Muscle of arm (tissue), 12 donors: ENCODE data around the gene SLC35B2. TPM values are rescaled to one million over a fixed set of nuclear protein-coding genes. Genes with fewer than 3 reads are reported as not detected.
A peak's percentile ranks its signal among the peaks of the same experiment; 100 is the strongest.

Source experiments
- DNase-seq: peaks from one replicate; pipeline ENCODE4 v3.0.0-alpha.2; 2013
- polyA plus RNA-seq, 12 donors: library from polyadenylated mRNA; unstranded; fragments of 120-200 nt; gene quantifications; one replicate each; pipeline ENCODE4 v1.2.1, GENCODE V29; 2013; ENCODE audit not compliant: insufficient read length in 12 of 12

SLC35B2 gene
- polyA plus RNA-seq, 12 donors = 26.4 to 41.9 (median 30.6) TPM; not detected in 1

DNA sequence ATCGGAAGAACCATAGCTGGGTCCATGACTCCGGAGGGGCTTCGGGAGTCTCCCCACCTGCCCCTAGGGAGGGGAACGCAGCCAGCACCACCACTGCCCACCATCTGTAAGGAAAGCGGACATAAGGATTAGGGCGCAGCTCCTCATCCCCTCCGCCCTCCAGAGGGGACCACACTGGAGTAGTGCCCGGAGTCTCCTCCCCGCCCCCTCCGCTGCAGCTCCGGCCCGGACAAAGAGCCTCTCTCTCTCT, 628 bp downstream of the SLC35B2 start:
- DNase-seq = no peak

DNA sequence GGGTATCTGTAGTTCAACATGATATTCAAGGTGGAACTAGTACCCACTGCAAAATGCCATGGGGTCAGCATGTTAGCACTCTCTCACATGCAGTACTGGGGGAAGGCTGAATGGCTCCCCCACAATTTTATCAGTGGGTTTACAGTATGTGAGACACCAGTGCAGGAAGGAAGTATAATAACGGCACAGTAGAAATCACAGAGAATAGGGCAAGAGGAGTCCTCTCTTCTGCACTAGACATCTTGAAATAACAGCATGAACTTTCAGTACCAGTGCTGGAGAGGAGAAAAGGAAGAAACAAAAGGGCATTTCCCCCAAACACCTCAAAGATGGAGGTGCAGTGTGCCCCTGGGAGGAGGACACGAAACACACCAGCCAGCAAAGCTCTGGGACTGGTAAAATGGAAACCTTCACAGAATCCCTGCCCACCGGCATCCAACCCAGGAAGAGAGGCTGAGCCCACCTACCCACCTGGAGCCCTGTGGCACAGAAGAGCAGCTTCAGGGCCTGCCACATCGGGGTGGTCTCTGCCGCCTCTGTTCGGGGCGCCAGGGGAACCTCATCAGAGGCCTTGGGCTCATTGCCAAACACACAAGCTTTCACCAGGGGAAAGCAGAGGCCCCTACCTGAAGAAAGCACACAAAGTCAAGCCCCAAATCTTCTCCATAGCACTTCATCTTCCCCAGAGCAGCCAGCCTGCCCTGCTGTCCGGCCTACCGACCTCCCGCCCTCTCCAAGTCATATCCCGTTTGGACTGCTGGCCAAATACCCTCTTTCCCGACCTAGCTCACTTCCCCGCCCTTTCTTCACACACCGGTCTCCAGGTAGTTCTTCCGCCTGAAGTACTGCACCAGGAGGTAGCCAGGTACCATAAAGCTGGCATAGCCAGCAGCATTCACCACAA, 1.2 kb downstream of the SLC35B2 start:
- no peak for DNase-seq

DNA sequence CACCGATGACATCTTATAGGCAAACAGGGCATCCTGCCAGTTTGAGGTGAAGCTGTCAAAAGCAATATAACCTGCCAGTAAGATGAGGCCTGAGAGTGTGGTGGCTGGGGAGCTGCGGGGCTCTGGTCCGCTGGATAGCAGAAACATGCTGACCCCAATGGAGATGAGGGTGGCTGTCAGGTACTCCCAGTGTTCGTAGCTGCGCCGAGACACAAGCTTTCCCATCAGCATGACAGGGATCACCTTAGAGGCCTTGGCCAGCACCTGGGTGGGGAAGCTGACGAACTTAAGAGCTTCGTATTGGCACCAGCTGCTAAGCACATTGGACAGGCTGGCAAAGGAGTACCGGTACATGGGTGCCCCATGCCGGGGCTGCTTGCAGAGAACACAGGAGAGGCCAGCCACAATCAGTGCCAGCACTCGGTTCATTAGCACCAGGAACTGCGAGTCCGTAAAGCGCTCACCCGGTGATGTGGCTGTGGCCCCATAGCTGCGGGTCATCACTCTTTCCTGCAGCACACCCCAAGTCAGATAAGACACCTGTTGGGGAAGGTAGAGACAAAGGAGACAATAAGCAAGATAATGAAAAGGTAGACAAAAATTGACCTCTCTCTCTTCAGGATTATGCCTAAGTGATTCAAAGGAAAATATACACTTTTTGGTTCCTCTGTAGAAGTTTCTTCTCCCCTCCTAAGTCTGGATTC, 2.1 kb downstream of the SLC35B2 start:
- no peak for DNase-seq

DNA sequence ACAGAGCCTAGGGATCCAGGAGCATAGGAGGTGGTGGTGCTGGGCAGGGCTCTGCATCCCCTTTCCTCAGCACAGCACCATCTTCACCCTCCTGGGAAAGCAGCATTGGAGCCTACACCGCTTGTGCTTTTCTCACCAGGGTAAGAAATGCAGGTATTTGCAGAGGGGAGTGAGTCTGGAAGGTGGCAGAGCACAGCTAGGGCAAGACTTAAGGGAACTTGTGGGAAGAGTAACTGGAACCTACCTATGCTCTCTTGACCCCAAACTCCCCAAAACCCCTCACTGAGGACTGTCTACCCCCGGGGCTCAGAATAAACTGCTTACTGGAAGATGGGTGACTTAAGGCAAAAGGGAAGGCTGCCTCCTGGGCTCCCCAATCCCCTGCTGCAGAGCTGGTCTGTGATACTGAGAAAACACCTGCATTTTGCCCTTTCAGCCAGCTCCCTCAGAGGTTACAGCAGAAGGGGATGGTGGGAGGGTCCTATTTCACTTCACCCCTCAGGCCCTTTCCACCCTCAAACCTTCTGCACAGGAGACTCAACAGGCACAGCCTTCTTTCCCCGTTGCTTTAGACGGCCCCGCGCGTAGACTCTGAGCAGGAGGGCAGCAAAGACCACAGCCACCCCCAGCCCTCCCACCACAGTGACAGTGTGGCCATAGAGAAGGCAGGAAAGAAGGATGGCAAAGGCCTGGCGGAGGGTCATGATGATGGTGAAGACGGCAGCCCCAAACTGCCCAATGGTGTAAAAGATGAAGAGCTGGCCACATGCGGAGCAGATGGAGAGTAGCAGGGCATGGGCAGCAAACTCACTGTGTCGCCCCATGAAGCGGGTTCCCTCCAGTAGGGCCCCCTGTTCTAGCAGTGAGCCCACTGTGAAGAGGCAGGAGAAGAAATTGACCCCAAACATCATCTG, 2.9 kb downstream of the SLC35B2 start:
- DNase-seq = no peak

DNA sequence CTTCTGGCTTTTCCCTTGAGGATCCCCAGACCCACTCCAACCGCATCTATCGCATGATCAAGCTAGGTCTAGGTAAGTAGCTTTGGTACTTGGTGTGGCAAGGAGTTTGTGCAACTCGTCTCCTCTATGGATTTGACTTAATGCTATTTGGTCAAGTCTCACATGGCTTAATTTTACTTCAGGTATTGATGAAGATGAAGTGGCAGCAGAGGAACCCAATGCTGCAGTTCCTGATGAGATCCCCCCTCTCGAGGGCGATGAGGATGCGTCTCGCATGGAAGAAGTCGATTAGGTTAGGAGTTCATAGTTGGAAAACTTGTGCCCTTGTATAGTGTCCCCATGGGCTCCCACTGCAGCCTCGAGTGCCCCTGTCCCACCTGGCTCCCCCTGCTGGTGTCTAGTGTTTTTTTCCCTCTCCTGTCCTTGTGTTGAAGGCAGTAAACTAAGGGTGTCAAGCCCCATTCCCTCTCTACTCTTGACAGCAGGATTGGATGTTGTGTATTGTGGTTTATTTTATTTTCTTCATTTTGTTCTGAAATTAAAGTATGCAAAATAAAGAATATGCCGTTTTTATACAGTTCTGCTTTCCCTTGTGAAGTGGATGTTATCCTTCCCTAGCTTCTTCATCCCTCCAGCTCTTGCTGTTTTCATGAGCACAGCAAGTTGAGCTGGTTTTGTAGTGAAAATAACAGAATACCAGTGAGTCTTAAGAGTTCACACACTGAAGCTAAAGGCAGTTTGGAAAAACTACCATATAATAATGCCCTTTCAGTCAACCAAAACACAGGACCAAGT, 3.8 kb downstream of the SLC35B2 start:
- DNase-seq = no peak

DNA sequence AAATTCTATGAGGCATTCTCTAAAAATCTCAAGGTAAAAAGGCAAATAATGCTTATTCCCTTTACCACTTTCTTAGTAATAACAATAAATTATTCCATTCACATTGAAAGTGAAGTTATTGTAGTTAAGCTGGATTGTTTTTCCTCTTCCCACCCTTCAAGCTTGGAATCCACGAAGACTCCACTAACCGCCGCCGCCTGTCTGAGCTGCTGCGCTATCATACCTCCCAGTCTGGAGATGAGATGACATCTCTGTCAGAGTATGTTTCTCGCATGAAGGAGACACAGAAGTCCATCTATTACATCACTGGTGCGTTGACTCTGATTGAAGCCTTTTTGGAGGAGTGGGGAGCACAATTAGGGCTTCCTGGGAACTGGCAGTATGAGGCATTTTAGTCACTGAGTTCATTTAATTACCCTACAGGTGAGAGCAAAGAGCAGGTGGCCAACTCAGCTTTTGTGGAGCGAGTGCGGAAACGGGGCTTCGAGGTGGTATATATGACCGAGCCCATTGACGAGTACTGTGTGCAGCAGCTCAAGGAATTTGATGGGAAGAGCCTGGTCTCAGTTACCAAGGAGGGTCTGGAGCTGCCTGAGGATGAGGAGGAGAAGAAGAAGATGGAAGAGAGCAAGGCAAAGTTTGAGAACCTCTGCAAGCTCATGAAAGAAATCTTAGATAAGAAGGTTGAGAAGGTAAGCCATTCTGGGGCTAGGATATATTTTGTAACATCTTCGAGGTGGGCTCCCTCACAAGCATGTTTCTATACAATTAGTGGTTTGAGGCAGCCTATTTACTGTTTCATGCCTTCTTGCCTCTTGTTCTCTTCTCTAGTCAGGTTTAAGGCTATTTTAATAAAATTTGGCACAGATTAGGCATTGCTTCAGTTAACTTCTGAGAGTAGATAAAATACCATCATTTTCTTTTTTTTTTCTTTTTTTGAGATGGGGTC, 5.5 kb downstream of the SLC35B2 start:
- DNase-seq = no peak

DNA sequence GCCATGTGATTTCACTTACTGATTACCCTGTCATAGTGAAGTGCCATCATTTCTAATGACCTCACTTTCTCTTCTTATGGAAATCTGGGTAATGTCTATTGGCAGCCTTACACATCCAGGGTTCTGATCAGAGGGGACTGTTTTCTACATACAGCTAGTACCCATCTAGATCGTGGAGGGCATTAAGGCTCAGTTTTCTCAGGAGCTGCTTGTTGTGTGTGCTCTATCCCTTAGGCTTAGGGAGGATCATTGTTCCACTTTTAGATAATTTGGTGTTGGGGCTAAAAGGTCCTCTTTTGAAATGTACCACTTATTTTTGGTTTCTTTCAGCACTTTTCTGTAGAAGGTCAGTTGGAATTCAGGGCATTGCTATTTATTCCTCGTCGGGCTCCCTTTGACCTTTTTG, 6.6 kb downstream of the SLC35B2 start:
- DNase-seq = no peak

DNA sequence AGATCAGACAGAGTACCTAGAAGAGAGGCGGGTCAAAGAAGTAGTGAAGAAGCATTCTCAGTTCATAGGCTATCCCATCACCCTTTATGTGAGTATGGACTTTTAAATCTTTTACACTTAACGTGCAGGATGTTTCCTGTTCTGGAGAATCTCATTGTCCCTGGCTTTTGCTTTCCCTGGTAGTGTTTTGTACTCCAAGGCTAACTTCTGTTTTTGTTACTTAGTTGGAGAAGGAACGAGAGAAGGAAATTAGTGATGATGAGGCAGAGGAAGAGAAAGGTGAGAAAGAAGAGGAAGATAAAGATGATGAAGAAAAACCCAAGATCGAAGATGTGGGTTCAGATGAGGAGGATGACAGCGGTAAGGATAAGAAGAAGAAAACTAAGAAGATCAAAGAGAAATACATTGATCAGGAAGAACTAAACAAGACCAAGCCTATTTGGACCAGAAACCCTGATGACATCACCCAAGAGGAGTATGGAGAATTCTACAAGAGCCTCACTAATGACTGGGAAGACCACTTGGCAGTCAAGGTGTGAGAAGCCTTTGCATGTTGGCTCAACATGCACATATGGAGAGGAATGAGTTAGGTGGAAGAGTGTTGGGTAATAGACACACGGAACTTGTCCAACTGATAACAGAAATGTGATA, 7.1 kb downstream of the SLC35B2 start:
- DNase-seq = no peak

DNA sequence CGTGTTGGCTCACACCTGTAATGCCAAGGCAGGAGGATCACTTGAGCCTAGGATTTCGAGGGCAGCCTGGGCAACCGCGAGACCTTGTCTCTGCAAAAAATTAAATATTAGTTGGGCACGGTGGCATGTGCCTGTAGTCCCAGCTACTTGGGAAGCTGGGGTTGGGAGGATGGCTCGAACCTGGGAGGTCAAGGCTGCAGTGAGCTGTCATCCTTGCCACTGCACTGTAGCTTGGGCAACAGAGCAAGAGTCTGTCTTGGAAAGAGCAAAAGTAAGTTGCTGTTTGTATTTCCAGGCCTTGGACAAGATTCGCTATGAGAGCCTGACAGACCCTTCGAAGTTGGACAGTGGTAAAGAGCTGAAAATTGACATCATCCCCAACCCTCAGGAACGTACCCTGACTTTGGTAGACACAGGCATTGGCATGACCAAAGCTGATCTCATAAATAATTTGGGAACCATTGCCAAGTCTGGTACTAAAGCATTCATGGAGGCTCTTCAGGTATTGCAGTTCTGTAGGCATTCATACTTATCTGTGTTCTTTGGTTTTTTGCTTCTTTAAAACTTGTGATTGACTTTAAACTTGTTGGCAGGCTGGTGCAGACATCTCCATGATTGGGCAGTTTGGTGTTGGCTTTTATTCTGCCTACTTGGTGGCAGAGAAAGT, 8.1 kb downstream of the SLC35B2 start:
- DNase-seq = no peak

DNA sequence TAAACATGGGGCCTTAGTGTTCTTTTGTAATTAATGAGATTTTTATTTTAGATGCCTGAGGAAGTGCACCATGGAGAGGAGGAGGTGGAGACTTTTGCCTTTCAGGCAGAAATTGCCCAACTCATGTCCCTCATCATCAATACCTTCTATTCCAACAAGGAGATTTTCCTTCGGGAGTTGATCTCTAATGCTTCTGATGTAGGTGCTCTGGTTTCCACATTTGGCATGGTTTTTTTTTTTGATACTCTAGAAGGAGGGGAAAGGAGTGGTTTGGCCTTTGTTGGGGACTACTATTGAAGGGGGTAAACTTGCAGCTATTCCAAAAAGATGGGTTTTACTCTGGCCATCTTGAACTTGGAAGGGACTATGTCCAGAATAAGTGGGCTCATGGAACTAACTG, 8.7 kb downstream of the SLC35B2 start:
- DNase-seq = no peak

DNA sequence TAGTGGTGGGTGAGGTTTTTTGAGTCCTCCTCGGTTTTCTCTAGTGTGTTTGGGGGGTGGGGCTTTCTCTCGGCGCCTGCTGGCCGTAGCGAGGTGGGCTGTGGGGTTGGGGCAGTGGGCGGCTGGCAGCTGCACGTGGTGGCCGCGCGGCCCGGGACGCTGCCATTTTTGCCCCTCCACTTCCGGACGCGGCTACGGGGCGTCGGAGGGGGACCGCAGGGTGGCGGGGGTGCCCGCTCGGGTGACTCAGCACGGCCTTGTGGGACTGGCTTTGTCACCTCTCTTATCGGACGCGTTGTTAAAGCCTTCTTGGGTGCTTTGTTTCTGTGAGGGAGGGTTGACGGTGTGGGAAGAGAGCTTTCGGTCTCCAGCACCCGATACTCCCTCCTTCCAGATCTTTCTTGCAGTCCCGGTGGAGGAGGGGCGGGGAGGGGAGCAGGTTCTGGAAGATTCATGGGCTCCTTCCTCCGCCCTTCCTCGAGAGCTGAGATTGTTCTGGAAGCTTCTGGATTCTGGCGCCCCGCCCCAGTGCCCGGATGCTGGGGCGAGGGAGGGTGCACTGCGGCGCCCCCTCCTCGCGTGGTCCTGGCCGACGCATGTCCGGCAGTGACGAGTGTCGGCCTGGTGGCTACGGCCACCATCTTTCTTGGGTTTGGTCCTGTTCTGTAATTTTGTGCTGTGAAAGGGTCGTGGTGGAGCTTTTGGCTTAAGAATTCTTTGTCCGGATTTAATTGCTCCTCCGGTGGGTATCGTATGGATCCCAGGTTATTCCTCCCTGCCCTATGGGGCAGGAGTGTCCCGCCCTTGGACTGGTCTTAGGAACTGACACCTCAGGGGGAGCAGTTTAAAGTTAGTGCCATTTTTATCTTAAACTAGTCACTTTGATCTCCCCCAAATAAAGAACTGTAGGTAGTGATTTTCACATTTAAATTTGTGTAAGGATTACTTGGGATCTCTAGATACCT, 9.7 kb downstream of the SLC35B2 start:
- peak; percentile 66 for DNase-seq

DNA sequence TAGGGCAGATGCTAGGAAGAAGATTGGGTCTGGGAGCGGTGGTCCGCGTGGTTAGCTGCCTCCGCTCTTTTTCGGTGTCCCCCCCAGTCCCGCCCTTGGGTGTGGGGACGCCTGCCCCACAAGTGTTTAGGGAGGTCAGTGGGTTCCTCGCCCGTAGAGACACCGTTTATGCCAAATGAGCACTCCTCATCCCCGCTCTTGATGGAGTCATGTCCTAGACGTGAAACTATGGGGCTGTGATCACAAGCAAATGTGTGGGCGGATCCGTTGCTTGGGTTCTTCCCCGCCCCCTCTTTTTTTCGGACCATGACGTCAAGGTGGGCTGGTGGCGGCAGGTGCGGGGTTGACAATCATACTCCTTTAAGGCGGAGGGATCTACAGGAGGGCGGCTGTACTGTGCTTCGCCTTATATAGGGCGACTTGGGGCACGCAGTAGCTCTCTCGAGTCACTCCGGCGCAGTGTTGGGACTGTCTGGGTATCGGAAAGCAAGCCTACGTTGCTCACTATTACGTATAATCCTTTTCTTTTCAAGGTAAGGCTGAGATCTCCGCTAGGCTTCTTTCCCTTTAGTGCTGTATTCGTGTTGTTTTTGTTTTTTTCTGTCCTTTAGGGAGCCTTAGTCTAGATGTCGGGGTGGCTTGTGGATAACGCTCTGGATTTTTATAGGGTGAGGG, 10.5 kb downstream of the SLC35B2 start, which contains the start of gene HSP90AB1:
Gene HSP90AB1 (plus strand): TSS at position 439 of the 675 bp plus-strand sequence. CDS start 1,529 bp downstream, outside the sequence.
- peak; percentile 94 for DNase-seq

DNA sequence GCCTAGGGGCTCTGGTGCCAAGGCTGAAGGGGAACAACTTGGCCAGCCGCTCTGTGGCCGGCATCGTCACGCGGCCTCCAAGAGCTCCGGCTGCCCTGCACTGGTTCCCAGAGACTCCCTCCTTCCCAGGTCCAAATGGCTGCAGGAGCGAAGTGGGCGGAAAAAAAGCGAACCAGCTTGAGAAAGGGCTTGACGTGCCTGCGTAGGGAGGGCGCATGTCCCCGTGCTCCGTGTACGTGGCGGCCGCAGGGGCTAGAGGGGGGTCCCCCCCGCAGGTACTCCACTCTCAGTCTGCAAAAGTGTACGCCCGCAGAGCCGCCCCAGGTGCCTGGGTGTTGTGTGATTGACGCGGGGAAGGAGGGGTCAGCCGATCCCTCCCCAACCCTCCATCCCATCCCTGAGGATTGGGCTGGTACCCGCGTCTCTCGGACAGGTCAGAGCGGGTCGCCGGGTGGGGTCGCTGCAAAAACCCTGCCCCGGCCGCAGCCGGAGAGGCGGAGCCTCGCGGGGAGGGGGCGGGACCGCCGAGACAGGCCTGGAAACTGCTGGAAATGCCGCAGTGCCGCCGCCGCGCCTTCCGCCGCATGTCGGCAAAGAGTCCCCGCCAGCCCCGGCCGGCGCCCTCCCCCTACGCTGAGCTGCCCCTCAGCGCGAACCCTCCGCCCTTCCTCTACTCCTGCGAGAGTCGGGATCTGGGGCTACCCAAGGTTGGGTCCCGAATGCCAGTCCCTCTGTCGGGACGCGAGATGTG, 11.2 kb downstream of the SLC35B2 start:
- peak; percentile 88 for DNase-seq

DNA sequence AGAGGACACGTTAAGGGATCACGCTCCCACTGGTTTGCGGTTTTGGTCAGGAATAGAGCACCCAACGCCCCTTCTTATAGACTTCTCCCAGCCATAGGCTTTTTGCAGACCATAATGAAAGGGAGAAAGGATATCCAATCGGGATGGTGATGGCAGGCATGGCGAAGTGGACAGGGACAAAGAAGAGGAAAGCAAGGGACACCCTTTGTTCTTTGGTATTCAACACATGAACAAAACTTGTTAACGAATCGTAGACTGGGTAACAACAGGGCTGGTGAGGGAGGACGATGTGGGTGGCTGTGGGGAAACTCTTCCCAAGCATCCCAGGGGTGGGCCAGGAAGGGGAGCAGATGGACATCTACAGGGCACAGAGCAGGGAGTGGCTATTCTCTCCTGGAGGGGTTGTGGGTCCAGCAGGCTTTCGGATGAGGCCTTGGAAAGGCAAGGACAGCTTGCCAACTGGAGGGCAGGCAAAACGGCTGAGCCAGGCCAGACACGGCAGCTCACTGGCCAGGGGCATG, 11.9 kb downstream of the SLC35B2 start:
- no peak for DNase-seq

DNA sequence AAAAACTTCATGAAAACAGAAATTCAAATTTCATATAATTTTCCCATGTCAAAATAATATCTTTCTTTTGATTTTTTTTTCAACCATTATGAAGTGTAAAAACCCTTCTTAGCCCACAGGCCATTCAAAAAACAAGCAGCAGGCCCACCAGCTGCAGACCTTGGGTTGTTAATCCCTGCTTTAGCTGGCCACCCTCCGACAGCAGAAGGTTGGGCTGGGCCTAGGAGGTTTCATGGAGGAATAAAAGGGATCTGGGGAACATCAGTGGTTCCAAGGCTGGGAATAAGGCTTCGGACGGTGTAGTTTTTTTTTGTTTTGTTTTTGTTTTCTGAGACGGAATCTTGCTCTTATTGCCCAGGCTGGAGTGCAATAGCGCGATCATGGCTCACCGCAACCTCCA, 14.0 kb downstream of the SLC35B2 start:
- no peak for DNase-seq

DNA sequence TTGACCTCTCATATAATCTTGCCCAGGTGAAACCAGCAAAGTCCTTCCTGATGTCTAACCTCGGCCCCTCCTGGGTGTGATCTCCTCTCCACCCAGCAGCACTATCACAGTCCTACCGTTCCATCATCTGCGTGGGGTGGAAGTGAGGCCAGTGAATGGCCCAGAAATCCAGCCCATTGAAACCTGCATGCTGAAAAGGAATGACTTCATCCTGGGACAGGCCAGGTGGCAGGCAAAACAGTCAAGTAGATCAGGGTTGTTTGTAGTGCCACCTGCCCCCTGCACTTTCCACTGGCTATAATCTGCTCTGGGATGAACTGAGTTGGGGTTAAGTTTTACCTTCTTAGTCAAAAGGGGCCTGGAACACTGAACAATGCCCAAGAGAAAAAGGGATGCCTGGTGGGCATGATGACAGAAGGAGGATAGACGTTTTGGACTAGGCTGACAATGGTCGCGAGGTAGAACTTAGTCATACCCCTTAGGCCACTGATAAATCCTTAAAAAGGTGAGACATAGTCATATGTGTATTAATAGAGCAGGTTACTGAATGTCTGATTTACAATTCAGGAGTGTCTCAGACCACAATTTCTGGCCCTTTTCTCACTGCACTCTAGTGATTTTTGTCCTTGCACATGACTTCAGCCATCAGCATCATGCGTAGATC, 18.5 kb downstream of the SLC35B2 start:
- DNase-seq = no peak
